K562 (cell line): ENCODE data around the gene ALDOB. TPM values are rescaled to one million over a fixed set of nuclear protein-coding genes. Genes with fewer than 3 reads are reported as not detected.

ENCODE experiments used
- ATF7 ChIP-seq: fragments of 450-650 bp; IDR thresholded peaks from 2 replicates; pipeline ENCODE4 v1.7.1; 2014; ENCODE audit warnings: mild to moderate bottlenecking, moderate library complexity
- BHLHE40 ChIP-seq: IDR thresholded peaks from 2 replicates; pipeline ENCODE4 v1.6.1; 2011; ENCODE audit warnings: low read length, improper control_type of control experiment
- E2F1 ChIP-seq: sonication (generic); formaldehyde crosslinking; IDR thresholded peaks from 2 replicates; pipeline ENCODE4 v1.8.1; 2023; ENCODE audit warnings: mild to moderate bottlenecking, missing genetic modification reagents, moderate library complexity
- EP400 ChIP-seq: fragments of 450-650 bp; IDR thresholded peaks from 2 replicates; pipeline ENCODE4 v1.6.1; 2017; ENCODE audit warnings: antibody characterized with exemption, mild to moderate bottlenecking, moderate library complexity
- HDAC3 ChIP-seq: fragments of 450-650 bp; IDR thresholded peaks from 2 replicates; pipeline ENCODE4 v1.6.1; 2018; ENCODE audit warnings: borderline replicate concordance, mild to moderate bottlenecking, moderate library complexity; ENCODE audit not compliant: partially characterized antibody
- HDAC6 ChIP-seq: IDR thresholded peaks from 2 replicates; pipeline ENCODE4 v1.6.1; 2012; ENCODE audit warnings: low read depth, mild to moderate bottlenecking, control low read depth, inconsistent platforms, low read length, moderate library complexity
- HEY1 ChIP-seq: fragments of 250-450 bp; sonication (Bioruptor Pico); IDR thresholded peaks from 2 replicates; pipeline ENCODE4 v1.5.0; 2020; ENCODE audit warnings: mild to moderate bottlenecking, moderate library complexity, borderline replicate concordance
- KDM1A ChIP-seq, 2 experiments: fragments of 450-650 bp; IDR thresholded peaks; 2 replicates each; pipeline ENCODE4 v1.6.1; 2016; ENCODE audit warnings: mild to moderate bottlenecking in 2 of 2
- KLF1 ChIP-seq: fragments of 450-650 bp; IDR thresholded peaks from 2 replicates; pipeline ENCODE4 v1.6.1; 2016; ENCODE audit warnings: missing genetic modification characterization, missing compliant biosample characterization
- KLF10 ChIP-seq: fragments of 250-450 bp; sonication (Bioruptor Pico); IDR thresholded peaks from 2 replicates; pipeline ENCODE4 v1.6.1; 2021; ENCODE audit warnings: matching md5 sums
- MXI1 ChIP-seq: IDR thresholded peaks from 2 replicates; pipeline ENCODE4 v1.6.1; 2011; ENCODE audit warnings: low read depth, mild to moderate bottlenecking, improper control_type of control experiment, low read length
- NFE2L1 ChIP-seq: fragments of 450-650 bp; IDR thresholded peaks from 2 replicates; pipeline ENCODE4 v1.6.1; 2016; ENCODE audit warnings: missing genetic modification characterization, low read depth, mild to moderate bottlenecking, missing compliant biosample characterization, moderate library complexity, borderline replicate concordance
- OTX1 ChIP-seq: fragments of 450-650 bp; formaldehyde crosslinking; IDR thresholded peaks from 2 replicates; pipeline ENCODE4 v1.4.0; 2022; ENCODE audit warnings: mild to moderate bottlenecking
- XRCC4 ChIP-seq: IDR thresholded peaks from one replicate; pipeline ENCODE4 v1.6.1; 2011; ENCODE audit not compliant: insufficient read depth, insufficient read length; ENCODE audit errors: extremely low read depth
- ZNF175 ChIP-seq: fragments of 200-800 bp; sonication (Bioruptor generic); IDR thresholded peaks from 2 replicates; pipeline ENCODE4 v1.6.1; 2016; ENCODE audit warnings: low read depth, mild to moderate bottlenecking, missing genetic modification characterization, missing compliant biosample characterization
- ZNF239 ChIP-seq: fragments of 250-450 bp; sonication (Bioruptor Pico); IDR thresholded peaks from 2 replicates; pipeline ENCODE4 v1.4.0; 2020; ENCODE audit warnings: mild to moderate bottlenecking
- ZNF354B ChIP-seq: fragments of 250-450 bp; sonication (Bioruptor Pico); IDR thresholded peaks from 2 replicates; pipeline ENCODE4 v1.4.0; 2020
- ZNF507 ChIP-seq: conservative IDR thresholded peaks from 2 replicates; pipeline ENCODE4 v1.6.1; 2017; ENCODE audit warnings: missing genetic modification characterization, missing compliant biosample characterization
- ZNF511 ChIP-seq: sonication (generic); formaldehyde crosslinking; IDR thresholded peaks from 2 replicates; pipeline ENCODE4 v1.8.0; 2022; ENCODE audit warnings: mild to moderate bottlenecking, missing genetic modification reagents
- ZNF592 ChIP-seq: fragments of 450-650 bp; IDR thresholded peaks from 2 replicates; pipeline ENCODE4 v1.6.1; 2017; ENCODE audit warnings: antibody characterized with exemption, mild to moderate bottlenecking
- ZNF764 ChIP-seq: fragments of 250-450 bp; sonication (Bioruptor Pico); IDR thresholded peaks from 2 replicates; pipeline ENCODE4 v1.4.0; 2020; ENCODE audit warnings: low read depth, mild to moderate bottlenecking, moderate library complexity
- ZNF785 ChIP-seq: fragments of 250-450 bp; sonication (Bioruptor Pico); IDR thresholded peaks from 2 replicates; pipeline ENCODE4 v1.4.0; 2020; ENCODE audit warnings: mild to moderate bottlenecking
- polyA plus RNA-seq, 8 experiments: library from polyadenylated mRNA; depleted of rRNA in 4 of 8; stranded (reverse) in 5 of 8; unstranded in 3 of 8; fragments of >200 nt; fragmentation: Nextera tagmentation in 2 of 8; fragmentation: Illumina TruSeq in 1 of 8; extraction: Ambion mirVana in 2 of 8; extraction: Trizol in 1 of 8; gene quantifications; 2 replicates each; pipeline versions ENCODE4 v1.2.1 to v1.2.3, GENCODE V29; 2011 to 2014; ENCODE audit warnings: inconsistent platforms in 1 of 8, missing spikeins in 1 of 8
- total RNA-seq, 7 experiments: library from RNA; depleted of rRNA in 6 of 7; stranded (reverse); fragments of >200 nt in 6 of 7; fragmentation: Illumina TruSeq in 2 of 7; extraction: Trizol in 2 of 7; gene quantifications; 2 replicates each; pipeline versions ENCODE4 v1.2.1 to v1.2.3, GENCODE V29; 2011 to 2021; ENCODE audit warnings: low replicate concordance in 1 of 7
- TF ChIP-seq, protein P1 (sequence below): sonication (generic); IDR thresholded peaks from 2 replicates; pipeline ENCODE4 v1.6.1; 2016

Gene ALDOB
- total and polyA plus RNA-seq, 9 of the 15 experiments (the other 6 are each of a cell fraction or from before 2014, with no cell fraction given) = 0.80 TPM; not detected in 8

- TF ChIP-seq, protein P1, sequence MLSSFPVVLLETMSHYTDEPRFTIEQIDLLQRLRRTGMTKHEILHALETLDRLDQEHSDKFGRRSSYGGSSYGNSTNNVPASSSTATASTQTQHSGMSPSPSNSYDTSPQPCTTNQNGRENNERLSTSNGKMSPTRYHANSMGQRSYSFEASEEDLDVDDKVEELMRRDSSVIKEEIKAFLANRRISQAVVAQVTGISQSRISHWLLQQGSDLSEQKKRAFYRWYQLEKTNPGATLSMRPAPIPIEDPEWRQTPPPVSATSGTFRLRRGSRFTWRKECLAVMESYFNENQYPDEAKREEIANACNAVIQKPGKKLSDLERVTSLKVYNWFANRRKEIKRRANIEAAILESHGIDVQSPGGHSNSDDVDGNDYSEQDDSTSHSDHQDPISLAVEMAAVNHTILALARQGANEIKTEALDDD = no peak
- TF ChIP-seq KLF1 (tag) = no peak
- TF ChIP-seq OTX1 (CRISPR knock-in tag) = peak; percentile 70; the same call in 1 of the 2 replicates
- no peak for TF ChIP-seq NFE2L1 (tag)
- TF ChIP-seq ZNF785 = no peak
- TF ChIP-seq KLF10 = no peak
- no peak for TF ChIP-seq ZNF764 (CRISPR knock-in tag)
- no peak for TF ChIP-seq HDAC6
- no peak for TF ChIP-seq ZNF239 (CRISPR knock-in tag)
- TF ChIP-seq ZNF507 (tag) = no peak
- peak; percentile 90 for TF ChIP-seq ATF7
- TF ChIP-seq ZNF175 (CRISPR knock-in tag) = peak; percentile 73
- TF ChIP-seq ZNF354B = no peak
- no peak for TF ChIP-seq XRCC4
- peak; percentile 89 for TF ChIP-seq EP400
- no peak for TF ChIP-seq ZNF592
- TF ChIP-seq BHLHE40 = no peak
- no peak for TF ChIP-seq MXI1
- TF ChIP-seq KDM1A (IDR thresholded peaks at IDR 0.05) = no peak
- no peak for TF ChIP-seq HDAC3
- TF ChIP-seq HEY1 (CRISPR knock-in tag) = 0 out of 2 replicates have a peak, but pooled peaks have one; percentile 40
- no peak; the same call in 1 of the 2 replicates for TF ChIP-seq ZNF511
- TF ChIP-seq E2F1 (CRISPR knock-in tag) = no peak
These were observed 37.3 kb downstream of the ALDOB start, which contains the start of the genes MRPL50 and ZNF189 (continued) for GRCh38 chr9:101398068-101398929.
